Keratinocyte (primary cell): ENCODE measurements around the gene CLSTN2. TPM values are rescaled to one million over a fixed set of nuclear protein-coding genes. Genes with fewer than 3 reads are reported as not detected.

Source experiments
- DNase-seq: peaks from one replicate; pipeline ENCODE4 v3.0.0-alpha.2; 2011; ENCODE audit warnings: low read depth, missing footprints, low spot score
- FAIRE-seq: peaks from 2 replicates; lab custom pipeline; 2011; peaks lifted over from hg19 to GRCh38; lab: Jason Lieb, UNC
- H2AFZ ChIP-seq: 2 replicates; pipeline ENCODE4 v1.6.0; 2012; ENCODE audit warnings: low read length, control low read depth, inconsistent platforms; ENCODE audit not compliant: control insufficient read depth
- H3K27ac ChIP-seq: 2 replicates; pipeline ENCODE4 v1.5.1; 2011; ENCODE audit warnings: low read length; ENCODE audit not compliant: control insufficient read depth, insufficient read depth
- H3K27me3 ChIP-seq: 3 replicates; pipeline ENCODE4 v1.6.0; 2011; ENCODE audit warnings: low read length; ENCODE audit not compliant: control insufficient read depth, insufficient read depth; ENCODE audit errors: extremely low read depth
- H3K36me3 ChIP-seq, 2 experiments: 2 replicates in 1 of 2; 3 replicates in 1 of 2; pipeline ENCODE4 v1.5.1; 2011; ENCODE audit warnings: low read length in 2 of 2, mild to moderate bottlenecking in 1 of 2; ENCODE audit not compliant: control insufficient read depth in 2 of 2, insufficient read depth in 2 of 2; ENCODE audit errors: extremely low read depth in 1 of 2
- H3K4me1 ChIP-seq: 3 replicates; pipeline ENCODE4 v1.5.1; 2011; ENCODE audit warnings: low read length; ENCODE audit not compliant: control insufficient read depth, insufficient read depth; ENCODE audit errors: extremely low read depth
- H3K4me2 ChIP-seq: 3 replicates; pipeline ENCODE4 v1.6.0; 2011; ENCODE audit warnings: low read depth, low read length; ENCODE audit not compliant: control insufficient read depth, insufficient read depth; ENCODE audit errors: extremely low read depth
- H3K4me3 ChIP-seq, 3 experiments: fragments of 200-600 bp in 1 of 3; sonication (generic) in 1 of 3; 2 replicates in 2 of 3; 3 replicates in 1 of 3; pipeline ENCODE4 v1.5.1; 2011 to 2016; ENCODE audit warnings: low read length in 3 of 3, mild to moderate bottlenecking in 3 of 3, control low read depth in 2 of 3, inconsistent platforms in 1 of 3, low read depth in 1 of 3, mixed read lengths in 1 of 3, mixed run types in 1 of 3, moderate library complexity in 1 of 3; ENCODE audit not compliant: control insufficient read depth in 2 of 3, insufficient read depth in 2 of 3; ENCODE audit errors: extremely low read depth in 1 of 3
- H3K79me2 ChIP-seq: 2 replicates; pipeline ENCODE4 v1.6.0; 2012; ENCODE audit warnings: low read length; ENCODE audit not compliant: control insufficient read depth, insufficient read depth
- H3K9ac ChIP-seq: 3 replicates; pipeline ENCODE4 v1.6.0; 2011; ENCODE audit warnings: low read length; ENCODE audit not compliant: control insufficient read depth, insufficient read depth; ENCODE audit errors: extremely low read depth
- H3K9me1 ChIP-seq: 3 replicates; pipeline ENCODE4 v1.6.0; 2011; ENCODE audit warnings: low read length; ENCODE audit not compliant: control insufficient read depth, insufficient read depth; ENCODE audit errors: extremely low read depth
- H3K9me3 ChIP-seq: 2 replicates; pipeline ENCODE4 v1.5.1; 2012; ENCODE audit warnings: low read depth, low read length; ENCODE audit not compliant: control insufficient read depth
- H4K20me1 ChIP-seq: 3 replicates; pipeline ENCODE4 v1.6.0; 2011; ENCODE audit warnings: low read length; ENCODE audit not compliant: control insufficient read depth, insufficient read depth; ENCODE audit errors: extremely low read depth
- CTCF ChIP-seq, 3 experiments: IDR thresholded peaks in 1 of 3; conservative IDR thresholded peaks in 1 of 3; optimal IDR thresholded peaks in 1 of 3; 2 replicates in 2 of 3; 3 replicates in 1 of 3; pipeline versions ENCODE3 to v1.5.1; 2011; ENCODE audit warnings: low read length in 3 of 3, mild to moderate bottlenecking in 3 of 3, moderate library complexity in 2 of 3, control low read depth in 1 of 3, inconsistent platforms in 1 of 3; ENCODE audit not compliant: insufficient read depth in 2 of 3; ENCODE audit errors: extremely low read depth in 1 of 3
- EZH2 ChIP-seq: IDR thresholded peaks from one replicate; pipeline ENCODE4 v1.6.1; 2012; ENCODE audit warnings: inconsistent platforms, mild to moderate bottlenecking, low read length, moderate library complexity
- dilution Hi-C: fragments of 300-500 bp; cut with MboI; formaldehyde crosslinking; loops from one replicate; pipeline ENCODE4 v1.7.0; 2020; ENCODE audit warnings: low sequenced_read_pairs; ENCODE audit not compliant: extremely low pct_ligation_motif_present
- polyA plus RNA-seq, 5 experiments: library from polyadenylated mRNA; depleted of rRNA in 3 of 5; stranded (reverse) in 3 of 5; stranded (forward) in 1 of 5; unstranded in 1 of 5; fragments of >200 nt; gene quantifications; 1 replicate in 1 of 5; 2 replicates in 3 of 5; 3 replicates in 1 of 5; pipeline versions ENCODE4 v1.2.1 to v1.2.3, GENCODE V29; 2011 to 2012; ENCODE audit warnings: missing spikeins in 2 of 5, low read depth in 1 of 5, low replicate concordance in 1 of 5

Gene CLSTN2
- polyA plus RNA-seq, 1 donor (not counting 4 experiments of a cell fraction or from before 2014, with no cell fraction given): 0.09 TPM

DNA sequence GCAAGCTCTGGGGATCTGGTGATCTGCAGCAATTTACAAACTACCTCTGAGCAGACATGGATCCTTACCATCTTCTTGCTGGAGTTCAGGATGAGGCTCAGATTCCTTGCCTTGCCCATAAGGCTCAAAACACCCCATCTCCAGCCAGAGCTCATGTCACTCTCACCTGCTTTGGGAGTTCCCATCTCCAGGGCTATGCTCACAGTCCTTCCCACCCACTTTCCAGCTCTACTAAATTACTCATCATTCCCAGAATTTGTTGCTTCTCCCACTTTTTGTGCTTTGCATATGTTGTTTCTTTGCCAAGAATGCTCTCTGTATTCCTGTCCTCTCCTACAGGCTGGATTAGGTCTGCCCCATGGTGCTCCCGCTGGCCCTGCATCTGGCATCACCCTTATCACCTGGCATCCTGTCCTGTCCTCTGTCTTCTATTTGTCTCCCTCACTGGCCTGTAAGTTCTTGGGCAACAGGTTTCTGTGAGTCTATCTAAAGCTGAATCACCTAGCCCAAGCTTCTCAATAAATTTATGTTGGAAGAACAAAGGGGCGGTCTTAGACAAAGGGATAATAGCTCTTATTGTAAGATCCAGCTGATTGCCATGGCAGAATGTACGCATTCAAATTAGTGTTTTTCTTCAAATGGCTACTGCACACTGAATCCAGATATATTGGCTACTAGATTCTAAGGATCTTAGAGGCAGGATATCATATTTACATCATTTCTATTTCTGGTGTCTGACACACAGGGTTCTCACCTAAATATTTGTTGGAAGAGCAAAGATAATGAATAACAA, 179.2 kb downstream of the CLSTN2 start:
- Histone ChIP-seq H3K9ac (no peak overlapping the region), H3K4me1 (no peaks in the 10 kb centered on the region), H4K20me1 (no peaks in the 10 kb centered on the region), H3K27ac (no peak overlapping the region), H3K4me2 (no peak overlapping the region), H3K9me1 (no peaks in the 10 kb centered on the region), H3K27me3 (peaks cover 9% of the 10 kb centered on the region), H3K36me3 (no peaks in the 10 kb centered on the region), H3K4me3 (no peak overlapping the region), H3K79me2 (no peaks in the 10 kb centered on the region), H2AFZ (no peak overlapping the region), H3K9me3 (no peaks in the 10 kb centered on the region)
- FAIRE-seq (no peak), DNase-seq (no peak)
- dilution Hi-C loops: no loop called here
- no peak for TF ChIP-seq CTCF (optimal IDR thresholded peaks at IDR 0.05 in 1 of 3, IDR thresholded peaks at IDR 0.05 in 1 of 3, conservative IDR thresholded peaks at IDR 0.05 in 1 of 3; ENCODE audit: extremely low read depth in 1 of 3, insufficient read depth in 2 of 3, low read length in 3 of 3)
- no peak for TF ChIP-seq EZH2

DNA sequence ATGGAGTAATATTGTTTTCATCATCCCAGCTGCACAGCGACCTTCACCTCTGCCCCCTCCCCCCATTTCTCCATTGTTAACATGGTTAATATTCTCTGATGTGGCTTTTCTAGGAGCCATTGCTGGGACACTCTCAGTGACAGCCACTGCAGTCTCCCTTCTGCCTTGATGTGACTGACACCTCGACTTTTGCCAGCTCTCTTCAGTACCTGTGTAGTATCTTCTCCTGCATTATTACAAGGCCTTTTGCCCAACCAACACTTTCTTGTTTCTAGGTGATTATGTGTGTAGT, 179.8 kb downstream of the CLSTN2 start:
- H3K27me3 ChIP-seq: peaks cover 9% of the 10 kb centered on the region
- no peaks in the 10 kb centered on the region for H3K4me1 ChIP-seq
- H3K36me3 ChIP-seq: no peaks in the 10 kb centered on the region
- no peaks in the 10 kb centered on the region for H4K20me1 ChIP-seq
- no peaks in the 10 kb centered on the region for H3K9me3 ChIP-seq
- dilution Hi-C loops: no loop called here
- no peak overlapping the region for H3K9ac ChIP-seq
- H3K4me2 ChIP-seq: no peak overlapping the region
- no peaks in the 10 kb centered on the region for H3K9me1 ChIP-seq
- H3K27ac ChIP-seq: no peak overlapping the region
- TF ChIP-seq CTCF (optimal IDR thresholded peaks at IDR 0.05 in 1 of 3, IDR thresholded peaks at IDR 0.05 in 1 of 3, conservative IDR thresholded peaks at IDR 0.05 in 1 of 3; ENCODE audit: extremely low read depth in 1 of 3, insufficient read depth in 2 of 3, low read length in 3 of 3) (no peak), EZH2 (no peak)
- H3K79me2 ChIP-seq: no peaks in the 10 kb centered on the region
- no peak overlapping the region for H3K4me3 ChIP-seq
- DNase-seq (no peak), FAIRE-seq (no peak)
- H2AFZ ChIP-seq: no peak overlapping the region
